SW 1271 (cell line): ENCODE results near the gene HOOK1.
A peak's percentile ranks its signal among the peaks of the same experiment; 100 is the strongest.

Experiments
- DNase-seq, 2 experiments: peaks; one replicate each; lab custom pipeline; 2025; lab: John Stamatoyannopoulos, UW

The HOOK1 gene

DNA sequence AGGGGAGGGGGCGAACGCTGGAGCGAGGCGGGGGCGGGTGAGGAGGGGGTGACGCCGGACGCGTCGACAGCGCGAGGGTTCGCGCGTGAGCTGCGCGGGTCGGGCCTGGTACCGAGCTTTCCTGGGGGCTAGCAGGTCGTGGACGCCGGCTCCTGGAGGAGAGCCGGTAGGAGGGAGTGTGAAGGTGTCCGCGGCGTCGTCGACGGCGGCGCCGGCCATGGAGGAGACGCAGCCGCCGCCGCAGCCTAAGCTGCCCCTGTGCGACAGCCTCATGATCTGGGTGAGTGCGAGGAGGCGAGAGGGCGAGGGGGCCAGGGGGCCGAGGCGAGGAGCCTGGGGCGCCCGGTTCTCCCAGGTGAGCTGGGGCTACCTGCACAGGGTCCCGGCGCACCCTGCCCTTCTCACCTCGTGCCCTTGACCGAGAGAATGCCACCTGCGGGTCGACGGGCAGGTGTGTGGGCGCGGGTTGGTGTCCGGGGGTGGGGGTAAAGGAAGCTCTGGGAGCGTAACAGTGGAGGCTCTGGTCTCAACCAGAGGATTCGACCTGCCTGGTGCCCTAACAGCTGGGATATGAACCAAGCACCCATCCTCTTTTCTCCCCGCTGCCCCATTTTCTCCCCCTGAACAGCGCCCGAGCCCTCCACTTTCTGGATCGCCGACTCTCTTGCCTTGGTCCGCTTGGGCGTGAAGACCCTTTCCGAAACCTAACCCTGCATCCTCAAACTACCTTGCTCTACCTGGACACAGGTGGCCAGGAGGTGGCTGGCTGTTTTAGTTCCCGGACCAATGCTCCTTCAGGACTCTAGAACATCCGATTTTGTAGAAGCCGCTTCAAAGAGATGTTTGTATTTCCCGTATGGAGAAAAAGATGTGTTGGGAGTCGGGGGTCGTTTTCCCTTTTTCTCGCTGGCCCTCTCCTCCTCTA lies at the start of gene HOOK1:
Gene HOOK1 (plus strand): TSS at position 49 of the 925 bp plus-strand sequence. CDS start 169 bp downstream, at position 218.
- no peak for DNase-seq

DNA sequence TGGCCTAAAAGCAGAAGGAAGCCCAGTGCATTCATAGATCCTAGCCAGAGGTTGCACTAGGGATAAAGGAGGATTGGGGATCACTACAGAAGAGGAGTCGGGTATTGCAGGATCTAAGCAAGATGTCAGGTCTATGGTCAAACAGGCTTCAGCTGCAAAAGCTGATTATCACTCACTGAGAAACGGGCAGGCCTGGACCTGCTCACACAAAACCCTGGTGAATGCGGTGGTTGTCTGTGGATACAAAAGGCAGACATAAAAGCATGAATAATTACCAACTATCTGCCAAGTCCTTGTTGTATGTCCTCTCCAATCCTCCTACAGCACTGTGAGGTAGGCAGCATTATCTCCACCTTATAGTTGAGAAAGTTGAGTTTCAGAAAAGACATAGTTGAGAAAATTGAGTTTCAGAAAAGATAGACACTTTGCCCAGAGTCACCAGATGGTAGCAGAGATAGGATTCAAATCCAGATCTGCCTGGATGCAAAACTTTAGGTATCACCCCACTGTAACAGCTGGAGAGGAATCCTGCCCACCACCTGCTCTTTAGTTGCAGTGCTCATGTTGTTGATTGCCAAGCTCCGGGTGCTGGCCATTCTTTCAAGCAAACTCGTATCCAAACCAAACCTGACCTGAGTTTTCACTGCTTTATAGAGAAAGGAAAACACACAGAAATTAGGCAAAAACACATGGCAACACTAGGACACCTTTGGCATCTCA lies 49.6 kb upstream of the HOOK1 start:
- DNase-seq = no peak

DNA sequence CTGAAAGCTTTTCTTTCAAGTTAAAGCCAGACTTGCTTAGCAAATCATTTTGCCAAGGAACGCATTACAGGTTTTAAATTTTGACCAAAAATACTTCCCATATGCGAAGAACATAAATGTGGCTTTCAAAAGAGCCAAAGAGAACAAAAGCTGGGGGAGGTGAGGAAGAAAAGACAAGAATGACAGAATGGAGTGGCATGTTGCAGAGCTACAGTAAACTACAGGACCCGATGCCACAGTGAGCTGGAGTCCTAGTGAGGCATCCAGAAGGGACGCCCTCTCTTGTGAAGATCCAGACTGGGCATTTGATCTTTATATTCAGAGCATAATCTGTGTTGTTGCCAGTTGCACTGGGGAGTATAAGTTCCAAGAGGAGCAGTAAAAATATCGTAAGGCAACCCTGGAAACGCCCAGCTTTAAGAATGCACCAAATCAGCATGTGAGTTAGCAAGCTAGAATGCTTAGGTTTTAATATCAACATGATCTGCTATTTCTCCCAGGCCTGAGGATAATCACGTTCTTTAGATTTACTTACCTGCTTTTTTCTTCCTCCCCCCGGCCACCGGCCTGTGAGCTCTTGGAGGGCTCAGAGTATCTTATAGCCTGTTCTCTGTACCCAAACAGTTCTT lies 48.4 kb upstream of the HOOK1 start:
- DNase-seq = no peak

DNA sequence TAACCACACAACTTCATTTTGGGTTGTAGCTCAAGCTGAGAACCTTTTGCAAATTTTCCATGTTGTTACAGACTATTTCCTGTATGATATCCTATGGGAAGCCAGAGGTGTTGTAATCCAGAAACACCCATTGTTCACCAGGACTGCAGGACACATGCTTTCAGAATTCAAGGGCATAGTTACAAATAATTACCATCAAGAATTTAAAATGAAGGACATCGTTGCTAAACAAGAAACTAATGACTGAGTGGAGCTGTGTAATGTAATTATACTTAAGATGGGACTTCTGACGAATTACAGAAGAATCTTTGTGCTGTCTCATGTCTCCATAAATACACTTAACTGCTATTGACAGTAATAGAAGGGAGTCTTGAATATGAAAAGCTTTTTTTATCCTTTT lies 47.6 kb upstream of the HOOK1 start:
- no peak for DNase-seq

DNA sequence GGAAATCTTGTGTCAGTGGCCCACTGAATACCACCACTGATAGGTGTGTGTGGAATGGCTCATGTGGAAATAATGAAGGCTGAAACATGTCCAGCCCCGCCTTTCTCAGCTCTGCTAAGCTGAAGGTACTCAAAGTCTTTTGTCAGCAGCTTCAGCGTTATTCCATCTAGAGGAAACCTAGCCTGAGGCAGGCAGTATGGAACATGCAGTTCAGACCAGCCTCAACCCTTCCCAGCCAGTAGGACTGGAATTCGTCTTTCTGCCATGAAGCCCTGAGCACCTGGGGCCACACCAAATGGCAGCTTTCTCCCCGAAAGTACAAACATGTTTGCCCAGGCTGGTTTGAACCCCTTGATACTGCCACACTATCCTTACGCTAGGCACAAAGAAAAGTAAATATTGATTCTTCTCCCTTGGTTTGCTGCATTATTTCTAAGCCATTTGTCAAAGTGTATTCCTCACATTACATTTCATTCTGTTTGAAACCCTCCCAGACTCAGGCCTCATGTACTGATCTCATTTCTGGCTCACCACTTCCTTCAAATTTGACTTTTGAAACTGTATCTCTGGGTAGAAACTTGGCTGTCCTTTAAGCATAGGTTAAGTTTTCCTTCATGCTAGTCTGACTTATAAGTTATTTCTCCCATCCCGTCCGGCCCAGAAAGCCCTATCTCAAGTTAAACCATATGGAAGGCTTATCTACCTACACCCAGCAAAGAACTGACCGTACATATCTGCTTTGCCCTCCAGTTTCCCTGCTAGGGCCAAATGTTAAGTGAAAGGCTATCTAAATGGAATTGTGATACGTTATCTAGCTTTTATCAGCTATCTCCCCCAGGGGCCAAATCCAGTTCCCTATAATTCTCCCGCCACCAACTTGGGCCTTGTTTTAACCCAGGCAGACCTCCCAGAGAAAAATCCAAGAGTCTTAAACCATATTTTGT lies 45.7 kb upstream of the HOOK1 start:
- DNase-seq = no peak

DNA sequence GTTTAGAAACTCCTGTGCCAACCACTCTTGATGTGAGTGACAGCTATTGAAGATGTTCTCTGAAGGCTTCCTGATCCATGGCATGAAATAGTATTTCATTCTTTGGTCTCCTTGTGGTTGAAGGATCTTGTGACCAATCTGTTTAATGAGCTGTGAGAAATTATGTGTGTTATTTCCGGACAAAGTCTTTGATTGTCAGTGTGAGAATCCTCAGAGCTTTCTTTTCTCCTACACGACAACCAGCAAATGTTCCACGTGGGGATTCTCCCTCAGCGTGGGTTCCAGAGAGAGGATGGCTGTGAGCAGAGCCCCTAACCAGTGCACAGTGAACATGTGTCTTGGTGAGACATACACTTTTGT lies 45.0 kb upstream of the HOOK1 start:
- no peak for DNase-seq

DNA sequence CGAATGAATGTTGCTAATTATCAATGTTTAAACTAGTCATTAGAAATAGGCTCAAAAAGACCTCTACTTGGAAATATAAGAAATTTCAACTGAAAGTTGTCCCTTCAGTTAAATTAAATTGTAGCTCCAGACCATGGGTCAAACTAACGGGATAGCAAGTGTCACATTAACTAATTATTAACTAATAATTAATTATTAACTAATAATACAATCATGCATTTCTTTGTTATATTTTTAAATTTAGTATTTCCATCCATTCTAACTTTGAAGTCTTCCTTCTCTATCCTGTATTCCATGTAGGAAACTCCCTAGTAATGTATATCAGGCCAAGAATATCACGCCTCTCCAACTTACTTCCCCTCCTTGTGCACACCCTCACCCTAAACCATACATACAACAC lies 43.4 kb upstream of the HOOK1 start:
- DNase-seq = no peak

DNA sequence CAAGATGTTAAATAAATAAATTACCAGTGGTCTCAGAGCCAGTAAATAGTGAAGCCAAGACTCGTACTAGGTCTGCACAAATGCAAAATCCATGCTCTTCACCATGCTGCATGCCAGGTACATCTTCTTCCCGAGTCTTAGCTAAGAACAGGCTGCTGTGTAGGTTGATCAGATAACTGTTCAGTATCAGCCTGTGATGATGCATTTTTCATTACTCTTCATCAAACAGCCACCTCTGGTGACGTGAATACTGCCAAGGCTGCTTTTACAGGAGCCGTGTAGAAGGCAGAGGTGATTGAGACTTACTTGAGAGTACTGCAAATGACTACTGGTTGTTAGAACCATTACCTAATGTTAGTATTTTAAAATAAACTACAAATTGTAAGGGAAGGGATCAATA lies 39.3 kb upstream of the HOOK1 start:
- DNase-seq = no peak

DNA sequence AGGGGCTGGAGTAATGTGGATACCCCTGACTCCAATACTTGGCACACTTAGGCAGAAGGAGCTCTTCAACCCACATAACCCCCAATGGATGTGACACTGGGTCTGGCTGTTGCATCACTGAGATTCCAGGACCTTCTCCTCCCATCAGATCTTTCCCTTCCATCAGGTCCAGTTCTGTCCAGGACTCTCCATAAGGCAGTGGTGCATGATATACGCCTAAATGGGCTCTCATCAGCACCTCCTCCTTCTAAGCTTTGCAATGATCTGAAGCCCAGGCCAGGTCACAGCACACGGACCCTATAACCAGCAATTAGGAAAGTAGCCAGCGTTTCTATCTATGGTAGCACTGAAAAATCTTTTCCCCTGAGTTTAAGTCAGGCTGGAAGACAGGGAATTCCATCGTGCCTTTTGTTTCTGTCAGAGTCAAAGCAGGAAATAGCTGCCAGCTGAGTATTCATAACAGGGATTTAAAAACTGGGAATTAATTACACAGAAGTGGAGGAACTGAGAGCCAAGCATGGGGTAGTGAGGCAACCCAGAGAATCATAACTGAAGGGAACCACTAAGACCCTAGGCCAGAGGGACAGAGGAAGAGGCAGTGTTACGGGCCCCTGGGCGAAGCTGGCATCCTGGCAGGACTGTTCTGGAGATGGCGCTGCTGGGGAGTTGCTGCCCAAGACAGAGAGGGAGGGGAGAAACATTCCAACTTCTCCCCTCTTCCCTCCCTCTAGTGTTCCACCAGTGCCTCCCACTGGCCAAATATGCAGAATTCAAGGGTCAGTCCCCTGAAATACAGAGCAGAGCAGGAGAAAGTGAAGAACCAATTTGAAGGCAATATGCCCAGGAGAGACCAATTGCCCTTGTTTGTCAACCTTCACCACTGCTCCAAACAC lies 37.5 kb upstream of the HOOK1 start:
- no peak for DNase-seq

DNA sequence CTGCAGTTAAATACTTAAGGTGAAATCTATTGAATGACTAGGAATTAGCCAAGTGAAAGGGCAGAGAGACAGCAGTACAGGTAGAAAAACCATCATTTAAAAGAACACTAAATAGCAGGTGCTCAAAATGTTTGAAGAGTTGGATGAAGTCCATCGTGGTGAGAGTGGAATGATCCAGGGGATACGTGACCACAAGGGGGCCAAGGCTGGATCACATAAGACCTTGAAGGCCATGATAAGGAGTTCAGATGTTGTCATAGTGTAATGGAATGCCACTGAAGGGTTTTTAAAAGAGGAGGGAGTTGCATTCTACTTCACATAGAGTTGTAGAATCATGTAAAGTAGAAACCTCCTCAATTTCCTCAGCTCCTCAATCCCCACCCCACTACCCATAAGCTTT lies 34.8 kb upstream of the HOOK1 start:
- no peak for DNase-seq

DNA sequence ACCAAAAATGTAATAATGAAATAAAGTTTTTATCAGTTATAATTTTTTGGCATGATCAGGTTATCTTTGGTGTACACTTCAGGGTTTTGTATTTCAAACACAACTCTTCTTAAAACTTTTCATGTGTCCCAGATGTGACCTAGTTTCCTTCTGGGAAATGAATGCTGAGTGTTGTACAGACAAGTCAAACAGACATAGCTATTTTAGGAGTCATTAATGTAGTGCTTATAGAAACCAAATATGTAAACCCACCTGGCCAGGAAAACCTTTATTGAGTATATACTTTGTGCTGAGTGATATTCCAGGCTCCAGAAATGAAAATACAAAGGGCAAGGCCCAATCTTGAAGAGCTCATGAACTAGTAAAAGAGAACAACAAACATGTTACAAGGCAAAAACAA lies 25.9 kb upstream of the HOOK1 start:
- DNase-seq = no peak

DNA sequence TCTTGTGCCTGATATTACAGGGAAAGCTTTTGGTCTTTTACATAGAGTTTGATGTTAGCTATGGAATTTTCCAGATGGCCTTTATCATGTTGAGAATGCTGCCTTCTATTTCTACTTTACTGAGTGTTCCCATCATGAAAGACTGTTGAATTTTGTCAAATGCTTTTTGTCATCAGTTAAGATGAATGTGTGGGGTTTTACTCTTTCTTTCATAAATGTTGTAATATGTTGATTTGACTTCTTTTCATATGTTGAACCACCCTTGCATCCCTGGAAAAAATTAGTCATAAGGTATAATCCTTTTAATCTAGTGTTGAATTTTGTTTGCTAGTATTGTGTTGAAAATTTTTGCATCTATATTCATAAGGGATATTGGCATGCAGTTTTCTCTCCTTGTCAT lies 16.1 kb upstream of the HOOK1 start:
- no peak for DNase-seq

DNA sequence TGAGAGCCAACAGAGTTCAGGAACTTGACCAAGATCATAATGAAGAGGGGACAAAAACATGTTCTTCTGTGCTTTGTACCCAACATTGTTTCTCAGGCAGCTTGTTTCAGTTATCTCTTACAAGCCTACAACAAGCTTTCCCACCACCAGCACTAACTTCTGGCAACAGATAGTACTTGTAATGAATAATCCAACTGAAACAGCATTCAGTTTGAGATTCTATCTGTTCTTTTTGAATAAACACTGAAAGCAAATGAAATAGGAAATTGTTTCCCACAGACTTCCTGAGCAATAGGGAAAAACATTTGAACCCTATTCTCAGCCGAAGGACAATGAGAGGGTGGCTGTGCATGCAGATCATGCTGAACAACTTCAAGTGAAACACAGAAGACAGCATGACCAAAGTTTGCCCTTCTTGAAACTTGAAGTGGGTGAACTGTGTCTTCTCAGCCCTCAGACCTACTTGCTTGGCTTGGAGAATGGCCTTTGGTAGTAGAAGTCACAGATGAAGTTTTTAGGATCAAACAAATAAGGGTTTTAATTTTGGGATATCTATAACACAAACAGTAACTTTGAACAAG lies 11.2 kb upstream of the HOOK1 start:
- no peak for DNase-seq

DNA sequence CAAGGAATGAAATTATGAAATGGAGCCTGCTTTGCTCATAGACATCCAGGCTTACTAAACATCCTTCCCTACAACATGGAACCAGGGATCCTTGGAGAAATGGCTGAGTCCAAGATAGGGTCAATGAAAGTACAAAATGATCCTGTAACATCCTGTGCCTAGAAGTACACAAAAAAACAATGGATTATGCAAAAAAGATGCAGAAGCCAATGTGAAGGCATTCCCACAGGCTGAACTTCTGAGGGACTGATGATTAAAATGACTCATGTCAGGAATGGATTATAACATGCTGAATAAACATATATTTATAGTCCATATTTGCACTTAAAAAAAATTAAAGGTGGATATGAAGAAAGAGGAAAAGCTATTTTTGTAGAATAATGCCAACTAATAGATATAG lies 10.4 kb upstream of the HOOK1 start:
- DNase-seq = no peak

DNA sequence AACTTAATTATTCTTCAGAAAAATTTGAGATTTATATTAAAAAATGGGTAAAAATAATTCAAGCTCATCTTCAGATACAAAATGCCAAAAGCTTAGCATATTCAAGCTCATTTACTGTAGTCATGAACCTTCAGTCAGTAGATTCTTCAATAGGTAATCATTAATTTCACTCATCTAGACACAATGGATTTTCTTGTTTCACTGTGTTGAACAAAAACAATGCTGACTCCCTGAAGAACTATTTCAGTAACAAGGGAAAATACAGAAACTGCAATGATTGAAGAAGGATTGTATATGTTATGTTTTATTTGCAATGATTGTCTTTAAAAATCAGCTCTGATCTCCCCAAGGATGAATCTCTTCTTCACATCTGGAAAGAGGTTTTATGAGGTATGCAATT lies 9.2 kb upstream of the HOOK1 start:
- DNase-seq = no peak

DNA sequence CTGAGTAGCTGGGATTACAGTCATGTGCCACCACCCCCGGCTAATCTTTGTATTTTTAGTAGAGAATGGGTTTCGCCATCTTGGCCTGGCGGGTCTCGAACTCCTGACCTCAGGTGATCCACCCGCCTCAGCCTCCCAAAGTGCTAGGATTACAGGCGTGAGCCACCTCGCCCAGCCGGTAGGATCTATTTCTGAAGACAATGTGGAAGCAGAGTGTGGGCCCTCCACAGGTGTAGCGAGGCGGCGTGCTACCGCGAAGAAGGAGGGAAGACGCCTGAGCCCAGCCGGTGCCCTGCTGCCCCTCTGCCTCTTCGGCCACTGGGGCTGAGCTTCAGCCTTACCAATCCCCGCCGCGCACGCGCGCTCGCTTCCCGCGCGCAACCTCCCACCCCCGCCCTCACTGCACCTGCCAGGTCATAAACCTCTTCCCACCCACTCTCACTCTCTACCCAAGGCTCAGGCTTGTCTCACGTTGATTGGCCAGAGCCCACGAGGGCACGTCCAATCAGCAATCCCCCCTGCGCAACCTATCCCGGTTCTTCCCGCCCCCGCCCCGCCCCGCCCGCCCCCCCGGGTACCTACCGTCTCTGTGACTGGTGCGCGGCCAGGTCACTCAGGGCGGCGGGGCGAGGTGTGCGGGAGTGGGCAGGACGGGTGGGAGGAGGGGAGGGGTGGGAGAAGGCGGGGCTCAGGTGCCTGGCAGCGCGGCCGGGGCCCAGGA lies 409 bp upstream of the HOOK1 start:
- DNase-seq = peak; percentile 20 to 65

DNA sequence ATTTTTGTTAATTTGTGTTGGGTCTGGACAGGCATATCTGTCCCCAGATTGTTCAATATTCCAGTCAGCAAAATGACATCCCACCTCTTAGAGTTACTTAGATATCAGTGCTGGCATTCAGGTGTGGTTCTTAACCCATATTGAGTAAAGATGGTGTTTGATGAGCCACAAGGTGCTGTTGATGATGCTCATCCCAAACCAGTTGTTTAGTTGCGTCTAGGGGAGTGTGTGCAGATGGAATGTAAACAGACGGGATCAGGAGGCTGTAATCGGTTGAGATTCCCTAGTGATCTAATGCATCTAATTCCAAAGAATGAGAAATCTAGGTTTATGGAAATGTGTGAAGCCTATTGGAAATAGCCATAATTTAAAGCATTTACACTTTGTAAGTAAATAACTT lies 1.1 kb downstream of the HOOK1 start:
- no peak for DNase-seq

DNA sequence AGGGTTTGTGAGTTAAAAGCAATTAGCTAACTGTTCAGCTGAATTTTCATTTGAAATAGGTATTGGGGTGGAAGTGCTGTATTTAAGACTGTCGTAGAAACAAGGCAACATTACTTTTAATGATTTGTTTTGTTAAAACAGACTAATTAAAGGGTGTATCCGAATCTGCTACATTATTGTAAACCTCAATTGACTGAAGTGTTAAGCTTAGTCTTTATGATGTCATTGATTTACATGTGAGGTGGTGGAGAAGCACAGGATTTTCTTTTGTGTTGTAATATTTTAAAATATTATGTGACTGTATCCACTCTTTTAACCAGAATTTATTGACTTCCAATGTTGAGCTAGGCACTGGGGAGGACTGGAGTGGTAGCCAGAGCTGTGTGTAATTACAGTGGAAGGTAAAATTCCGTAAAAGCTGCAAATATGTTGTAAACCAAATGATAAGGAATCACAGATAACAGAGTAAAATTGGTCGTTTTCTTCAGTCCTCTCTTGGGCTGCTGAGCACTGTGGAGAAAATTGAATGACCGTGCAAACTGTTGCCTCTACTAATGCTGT lies 1.6 kb downstream of the HOOK1 start:
- no peak for DNase-seq
